HCT116 (cell line): ENCODE measurements around the gene TRABD. TPM values are rescaled to one million over a fixed set of nuclear protein-coding genes. Genes with fewer than 3 reads are reported as not detected.

Experiments
- ATAC-seq: fragments of 200-7000 bp; cut with Tn5 transposase; 2 replicates; pipeline ENCODE4 v1.9.1; 2020; ENCODE audit warnings: mild to moderate bottlenecking, moderate library complexity
- BruUV-seq: library from RNA; stranded (reverse); fragments of 400-500 nt; replicated peaks from 2 replicates; lab custom pipeline; 2021; lab: Mats Ljungman, UMichigan
- CTCF ChIA-PET: fragments of 300-600 bp; sonication (Branson Sonifier 250); formaldehyde crosslinking; loops from one replicate; lab custom pipeline; 2021; ENCODE audit warnings: antibody characterized with exemption; lab: Charles Lee
- POLR2A ChIA-PET: fragments of 300-600, 350-600 bp; sonication (Branson Sonifier 250); formaldehyde crosslinking; loops from one replicate; lab custom pipeline; 2021; ENCODE audit warnings: antibody characterized with exemption; lab: Charles Lee
- RAD21 ChIA-PET, 2 experiments: fragments of 300-600 bp; sonication (Branson Sonifier 250); formaldehyde crosslinking; loops; one replicate each; lab custom pipeline; 2023; ENCODE audit warnings: low total read pairs in 2 of 2; ENCODE audit not compliant: uncharacterized antibody in 2 of 2, unreplicated experiment in 2 of 2, low non-redundant PET in 1 of 2; lab: Charles Lee
- DNase-seq: peaks from one replicate; pipeline ENCODE4 v3.0.0-alpha.2; 2010; ENCODE audit warnings: low read depth, low spot score
- H2AFZ ChIP-seq: fragments of 200-600 bp; shearing (Covaris generic), sonication (generic); 2 replicates; pipeline ENCODE4 v1.6.1; 2017; ENCODE audit warnings: low read depth, mixed run types, mixed read lengths, antibody characterized with exemption, low read length; ENCODE audit not compliant: poor library complexity, severe bottlenecking
- H3K27ac ChIP-seq: 2 replicates; pipeline ENCODE4 v1.5.1; 2012; ENCODE audit warnings: low read depth, low read length
- H3K27me3 ChIP-seq: fragments of 200-600 bp; sonication (generic); 2 replicates; pipeline ENCODE4 v1.6.1; 2016; ENCODE audit warnings: mixed run types, low read length, mixed read lengths; ENCODE audit not compliant: insufficient read depth
- H3K36me3 ChIP-seq, 2 experiments: fragments of 200-500 bp in 1 of 2; fragments of 200-600 bp in 1 of 2; sonication (Bioruptor generic) in 1 of 2; sonication (generic) in 1 of 2; 2 replicates each; pipeline versions ENCODE4 v1.5.1 to v1.6.1; 2014 to 2016; ENCODE audit warnings: low read length in 2 of 2, inconsistent platforms in 1 of 2, mixed read lengths in 1 of 2, mixed run types in 1 of 2; ENCODE audit not compliant: insufficient read depth in 2 of 2, control insufficient read depth in 1 of 2
- H3K4me1 ChIP-seq, 2 experiments: fragments of 200-600 bp in 1 of 2; sonication (generic) in 1 of 2; 2 replicates each; pipeline versions ENCODE4 v1.5.1 to v1.6.1; 2012 to 2017; ENCODE audit warnings: low read length in 2 of 2, inconsistent platforms in 1 of 2, mild to moderate bottlenecking in 1 of 2, mixed read lengths in 1 of 2, mixed run types in 1 of 2, moderate library complexity in 1 of 2; ENCODE audit not compliant: insufficient read depth in 2 of 2, control insufficient read depth in 1 of 2
- H3K4me2 ChIP-seq: fragments of 200-600 bp; sonication (generic); 2 replicates; pipeline ENCODE4 v1.6.1; 2017; ENCODE audit warnings: mixed run types, low read length, mixed read lengths
- H3K4me3 ChIP-seq, 2 experiments: fragments of 200-600 bp in 1 of 2; sonication (generic) in 1 of 2; replicated peaks in 1 of 2; 2 replicates each; pipeline ENCODE4 v1.5.1; 2011 to 2016; ENCODE audit warnings: low read length in 2 of 2, control low read depth in 1 of 2, low read depth in 1 of 2, mild to moderate bottlenecking in 1 of 2, mixed read lengths in 1 of 2, mixed run types in 1 of 2
- H3K79me2 ChIP-seq: fragments of 200-600 bp; sonication (generic); 2 replicates; pipeline ENCODE4 v1.6.1; 2017; ENCODE audit warnings: mild to moderate bottlenecking, mixed run types, low read length, moderate library complexity, mixed read lengths; ENCODE audit not compliant: insufficient read depth
- H3K9ac ChIP-seq: fragments of 200-600 bp; sonication (generic); 2 replicates; pipeline ENCODE4 v1.6.1; 2016; ENCODE audit warnings: low read length, mixed read lengths
- H3K9me2 ChIP-seq: fragments of 200-600 bp; sonication (generic), shearing (Covaris generic); 2 replicates; pipeline ENCODE4 v1.6.1; 2017; ENCODE audit warnings: mixed run types, mild to moderate bottlenecking, moderate library complexity; ENCODE audit not compliant: insufficient read depth
- H3K9me3 ChIP-seq, 2 experiments: fragments of 200-500 bp in 1 of 2; fragments of 200-600 bp in 1 of 2; sonication (Bioruptor generic) in 1 of 2; sonication (generic) in 1 of 2; 2 replicates each; pipeline ENCODE4 v1.6.1; 2014 to 2017; ENCODE audit warnings: low read length in 2 of 2, mixed read lengths in 2 of 2, inconsistent platforms in 1 of 2, low read depth in 1 of 2, mild to moderate bottlenecking in 1 of 2, mixed run types in 1 of 2, moderate library complexity in 1 of 2; ENCODE audit not compliant: control insufficient read depth in 1 of 2, insufficient read depth in 1 of 2
- H4K20me1 ChIP-seq: fragments of 200-600 bp; sonication (generic), shearing (Covaris generic); 2 replicates; pipeline ENCODE4 v1.6.1; 2017; ENCODE audit warnings: mixed run types, mild to moderate bottlenecking, moderate library complexity; ENCODE audit not compliant: insufficient read depth
- ATF3 ChIP-seq: IDR thresholded peaks from 2 replicates; pipeline ENCODE4 v1.6.1; 2012
- POLR2AphosphoS5 ChIP-seq: IDR thresholded peaks from 2 replicates; pipeline ENCODE4 v1.6.1; 2011; ENCODE audit warnings: mild to moderate bottlenecking, low read depth, low read length, moderate library complexity
- ZBTB33 ChIP-seq: IDR thresholded peaks from 2 replicates; pipeline ENCODE4 v1.6.1; 2011; ENCODE audit warnings: mild to moderate bottlenecking, low read length, moderate library complexity; ENCODE audit not compliant: insufficient replicate concordance; ENCODE audit errors: extremely low read depth
- intact Hi-C: fragments of 100-400 bp; cut with micrococcal nuclease; formaldehyde crosslinking; loops from 2 replicates; pipeline ENCODE4 v1.10.0; 2022
- total RNA-seq: library from RNA; stranded (reverse); gene quantifications from one replicate; pipeline ENCODE4 v1.2.1, GENCODE V29; 2021; ENCODE audit not compliant: unreplicated experiment

The TRABD gene
- total RNA-seq, 1 experiment from 2014 or later: 90.3 TPM

GRCh38 chr22:50196256-50196655 is 10.5 kb downstream of the TRABD start:
- DNase-seq (no peak), ATAC-seq (no peak)

More at GRCh38 chr22:50196256-50196655, 10.5 kb downstream of the TRABD start:
- CTCF ChIA-PET: no interaction called here
- Histone ChIP-seq H3K27ac (no peak overlapping the region), H3K36me3 (peaks cover 2 to 20% of the 10 kb centered on the region in 2 experiments; a peak in 3 of 4 replicates), H3K9ac (no peak overlapping the region), H3K4me2 (no peak overlapping the region), H3K79me2 (peaks cover 34% of the 10 kb centered on the region), H3K4me3 (no peak overlapping the region), H3K4me1 (peaks cover 5 to 9% of the 10 kb centered on the region in 2 experiments; a peak in 3 of 4 replicates), H2AFZ (no peak overlapping the region), H4K20me1 (peaks cover under 1% of the 10 kb centered on the region; the same call in 1 of the 2 replicates), H3K9me3 (no peaks in the 10 kb centered on the region), H3K9me2 (no peaks in the 10 kb centered on the region), H3K27me3 (no peaks in the 10 kb centered on the region)
- TF ChIP-seq ZBTB33 (no peak), POLR2AphosphoS5 (0 out of 2 replicates have a peak, but pooled peaks have one; percentile 6), ATF3 (no peak)
- intact Hi-C loops: no loop called here
- no TSS peak for BruUV-seq
- RAD21 ChIA-PET: interaction anchor here in 1 of 2 experiments (0.7 kb wide), 1 partner anchor 36 kb away, joined by 3 read pairs; no protein-coding TSS in a partner anchor
- POLR2A ChIA-PET: no interaction called here
